H9 (cell line): ENCODE measurements around the gene IL21R. TPM values are rescaled to one million over a fixed set of nuclear protein-coding genes. Genes with fewer than 3 reads are reported as not detected.

Experiments
- DNase-seq: peaks from one replicate; pipeline ENCODE4 v3.0.0-alpha.2; 2017
- H2AFZ ChIP-seq: one replicate; pipeline ENCODE4 v1.6.1; 2013; ENCODE audit warnings: mild to moderate bottlenecking, low read length, control low read depth, moderate library complexity
- H2AK5ac ChIP-seq: 2 replicates; pipeline ENCODE4 v1.6.1; 2013; ENCODE audit warnings: low read length, control low read depth, mixed read lengths; ENCODE audit not compliant: insufficient read length
- H2BK120ac ChIP-seq: one replicate; pipeline ENCODE4 v1.6.1; 2013; ENCODE audit warnings: low read depth, mild to moderate bottlenecking, low read length, control low read depth, inconsistent platforms; ENCODE audit not compliant: poor library complexity, severe bottlenecking
- H2BK12ac ChIP-seq: 2 replicates; pipeline ENCODE4 v1.6.1; 2013; ENCODE audit warnings: low read length, control low read depth, mixed read lengths, low read depth; ENCODE audit not compliant: insufficient read length
- H2BK15ac ChIP-seq: 2 replicates; pipeline ENCODE4 v1.6.1; 2013; ENCODE audit warnings: low read depth, low read length, control low read depth
- H2BK20ac ChIP-seq: one replicate; pipeline ENCODE4 v1.6.1; 2013; ENCODE audit warnings: low read depth, mild to moderate bottlenecking, low read length, control low read depth, inconsistent platforms; ENCODE audit not compliant: poor library complexity, severe bottlenecking
- H2BK5ac ChIP-seq: 2 replicates; pipeline ENCODE4 v1.6.1; 2013; ENCODE audit warnings: low read length, control low read depth, mixed read lengths; ENCODE audit not compliant: insufficient read length
- H3K14ac ChIP-seq: 2 replicates; pipeline ENCODE4 v1.6.1; 2013; ENCODE audit warnings: low read length, control low read depth; ENCODE audit not compliant: insufficient read depth
- H3K18ac ChIP-seq: 2 replicates; pipeline ENCODE4 v1.6.1; 2013; ENCODE audit warnings: low read depth, mild to moderate bottlenecking, mixed read lengths, low read length, control low read depth; ENCODE audit not compliant: insufficient read length
- H3K23ac ChIP-seq: 2 replicates; pipeline ENCODE4 v1.6.1; 2013; ENCODE audit warnings: low read length, control low read depth, mixed read lengths, low read depth; ENCODE audit not compliant: insufficient read length
- H3K23me2 ChIP-seq: 2 replicates; pipeline ENCODE4 v1.6.1; 2013; ENCODE audit warnings: low read depth, mild to moderate bottlenecking, mixed read lengths, low read length, control low read depth; ENCODE audit not compliant: insufficient read length, poor library complexity, severe bottlenecking
- H3K27ac ChIP-seq: 2 replicates; pipeline ENCODE4 v1.5.1; 2013; ENCODE audit warnings: low read length, control low read depth, mixed read lengths, low read depth; ENCODE audit not compliant: insufficient read length
- H3K27me3 ChIP-seq: 2 replicates; pipeline ENCODE4 v1.6.1; 2013; ENCODE audit warnings: low read length, control low read depth, inconsistent platforms; ENCODE audit not compliant: insufficient read depth
- H3K4ac ChIP-seq: 2 replicates; pipeline ENCODE4 v1.6.1; 2013; ENCODE audit warnings: low read depth, mild to moderate bottlenecking, control low read depth, inconsistent platforms, low read length, moderate library complexity
- H3K4me1 ChIP-seq: 2 replicates; pipeline ENCODE4 v1.6.1; 2013; ENCODE audit warnings: low read length, control low read depth, inconsistent platforms; ENCODE audit not compliant: insufficient read depth
- H3K4me2 ChIP-seq: 2 replicates; pipeline ENCODE4 v1.6.1; 2013; ENCODE audit warnings: low read length, control low read depth, mixed read lengths; ENCODE audit not compliant: insufficient read length, insufficient read depth
- H3K56ac ChIP-seq: 2 replicates; pipeline ENCODE4 v1.6.1; 2013; ENCODE audit warnings: low read depth, mild to moderate bottlenecking, mixed read lengths, low read length, control low read depth; ENCODE audit not compliant: insufficient read length
- H3K79me1 ChIP-seq: 2 replicates; pipeline ENCODE4 v1.6.1; 2013; ENCODE audit warnings: low read depth, mild to moderate bottlenecking, moderate library complexity, low read length, control low read depth, inconsistent platforms; ENCODE audit not compliant: insufficient read depth, poor library complexity, severe bottlenecking
- H3K79me2 ChIP-seq: 2 replicates; pipeline ENCODE4 v1.6.1; 2013; ENCODE audit warnings: low read length, control low read depth, inconsistent platforms; ENCODE audit not compliant: insufficient read depth
- H3K9ac ChIP-seq: 2 replicates; pipeline ENCODE4 v1.6.1; 2013; ENCODE audit warnings: low read length, control low read depth, mixed read lengths; ENCODE audit not compliant: insufficient read length; ENCODE audit errors: extremely low read depth
- H3K9me3 ChIP-seq: one replicate; pipeline ENCODE4 v1.6.1; 2013; ENCODE audit warnings: low read depth, low read length, inconsistent platforms; ENCODE audit not compliant: control insufficient read depth
- H3T11ph ChIP-seq: one replicate; pipeline ENCODE4 v1.6.1; 2013; ENCODE audit warnings: mild to moderate bottlenecking, low read length, control low read depth, inconsistent platforms
- H4K20me1 ChIP-seq: one replicate; pipeline ENCODE4 v1.6.1; 2013; ENCODE audit not compliant: control insufficient read depth, insufficient read length, insufficient read depth
- H4K5ac ChIP-seq: 2 replicates; pipeline ENCODE4 v1.6.1; 2013; ENCODE audit warnings: low read depth, mild to moderate bottlenecking, mixed read lengths, low read length, control low read depth; ENCODE audit not compliant: insufficient read length
- H4K8ac ChIP-seq: replicated peaks from 2 replicates; pipeline ENCODE4 v1.6.1; 2013; ENCODE audit warnings: low read length, control low read depth, mixed read lengths, low read depth; ENCODE audit not compliant: insufficient read length
- H4K91ac ChIP-seq: 2 replicates; pipeline ENCODE4 v1.6.1; 2013; ENCODE audit warnings: low read depth, mild to moderate bottlenecking, moderate library complexity, mixed read lengths, low read length, control low read depth; ENCODE audit not compliant: insufficient read length
- H3K27ac Mint-ChIP-seq, 3 experiments: 2 replicates in 2 of 3; 3 replicates in 1 of 3; pipeline ENCODE4 v1.8.0; 2020 to 2021; ENCODE audit warnings: mixed read lengths in 3 of 3, mild to moderate bottlenecking in 1 of 3, moderate library complexity in 1 of 3
- H3K27me3 Mint-ChIP-seq: 2 replicates; pipeline ENCODE4 v1.8.0; 2021; ENCODE audit warnings: low read depth, mild to moderate bottlenecking, moderate library complexity, mixed read lengths
- H3K36me3 Mint-ChIP-seq, 3 experiments: 2 replicates in 2 of 3; 3 replicates in 1 of 3; pipeline ENCODE4 v1.8.0; 2020 to 2021; ENCODE audit warnings: low read depth in 3 of 3, mixed read lengths in 3 of 3; ENCODE audit not compliant: insufficient read depth in 1 of 3
- H3K4me1 Mint-ChIP-seq, 2 experiments: 2 replicates each; pipeline ENCODE4 v1.8.0; 2020; ENCODE audit warnings: mixed read lengths in 2 of 2
- H3K4me3 Mint-ChIP-seq, 2 experiments: 2 replicates in 1 of 2; 3 replicates in 1 of 2; pipeline ENCODE4 v1.8.0; 2020 to 2021; ENCODE audit warnings: mild to moderate bottlenecking in 2 of 2, mixed read lengths in 2 of 2, moderate library complexity in 1 of 2
- H3K9me3 Mint-ChIP-seq, 2 experiments: 2 replicates in 1 of 2; 3 replicates in 1 of 2; pipeline ENCODE4 v1.8.0; 2020; ENCODE audit warnings: mild to moderate bottlenecking in 2 of 2, mixed read lengths in 2 of 2, moderate library complexity in 1 of 2
- WGBS: extraction: QIAGEN DNeasy Blood & Tissue Kit; methylation state at CpG from one replicate; pipeline ENCODE4 v1.1.7; 2013; ENCODE audit warnings: missing lambda C conversion rate, low lambda C conversion rate, mixed read lengths; ENCODE audit not compliant: insufficient read length; ENCODE audit errors: extremely low coverage; 5-methylcytosine and 5-hydroxymethylcytosine counted together
- total RNA-seq: library from RNA; stranded (reverse); gene quantifications from 2 replicates; pipeline ENCODE4 v1.2.1, GENCODE V29; 2021
- TF ChIP-seq, protein P1 (sequence below): fragments of 200-600 bp; sonication (generic); conservative IDR thresholded peaks from 3 replicates; pipeline ENCODE4 v1.8.0; 2021; ENCODE audit warnings: antibody characterized with exemption, mild to moderate bottlenecking

IL21R gene
- total RNA-seq, 1 experiment from 2014 or later = 0.07 TPM

DNA sequence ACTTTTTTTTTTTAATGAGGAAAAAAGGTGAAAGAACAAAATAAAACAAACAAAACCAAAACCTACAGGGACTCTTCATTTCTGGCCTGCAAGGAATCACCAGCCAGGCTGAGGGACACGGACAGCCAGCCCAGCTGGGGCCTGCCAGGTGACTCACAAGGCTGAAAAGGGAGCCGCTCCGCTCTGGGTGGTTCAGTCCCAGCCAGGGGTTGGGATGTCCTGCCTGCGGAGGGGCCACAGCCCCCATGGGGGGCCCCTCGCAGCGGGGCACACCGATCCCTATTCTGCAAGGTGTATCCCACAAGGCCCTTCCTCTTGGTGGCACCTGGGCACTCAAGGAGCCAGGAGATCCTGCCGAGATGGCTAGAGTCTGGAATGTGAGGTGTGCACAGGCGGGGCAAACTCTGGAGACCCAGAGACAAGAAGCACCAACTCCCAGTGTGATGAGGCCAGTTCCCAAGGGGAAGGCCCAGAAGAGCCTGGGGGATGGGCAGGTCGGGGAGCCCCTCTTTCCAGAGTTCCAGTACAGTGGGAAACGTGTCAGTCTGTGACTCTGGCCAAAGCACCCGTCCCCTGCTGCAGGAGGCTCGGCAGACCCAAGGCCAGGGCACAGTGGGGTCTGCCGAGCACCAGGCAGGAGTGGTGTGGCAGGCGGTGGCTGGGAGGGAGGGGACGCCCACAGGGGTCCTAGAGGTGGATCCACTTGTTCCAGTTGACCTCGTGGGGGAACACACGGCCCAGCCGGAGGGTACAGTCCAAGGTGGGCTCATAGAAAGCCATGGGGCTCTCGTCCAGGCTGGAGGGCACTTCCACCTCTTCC is 58.9 kb downstream of the IL21R start:
- no peak overlapping the region for H2AFZ ChIP-seq
- no peak overlapping the region for H3K14ac ChIP-seq
- H3K23me2 ChIP-seq = no peaks in the 10 kb centered on the region
- H2BK15ac ChIP-seq = no peak overlapping the region
- H3K4me1 Mint-ChIP-seq = peaks cover 2 to 3% of the 10 kb centered on the region in 2 experiments; a peak in 1 of 4 replicates
- H2BK5ac ChIP-seq = no peak overlapping the region
- no CpG with 5 or more reads among the region's 20 CpGs for WGBS
- no peaks in the 10 kb centered on the region for H4K20me1 ChIP-seq
- H2BK20ac ChIP-seq = no peak overlapping the region
- H3K9ac ChIP-seq = no peak overlapping the region
- no peaks in the 10 kb centered on the region for H3K9me3 ChIP-seq
- H2BK120ac ChIP-seq = no peak overlapping the region
- peaks cover 12 to 58% (median 36%) of the 10 kb centered on the region in 3 experiments for H3K36me3 Mint-ChIP-seq
- H3T11ph ChIP-seq = no peak overlapping the region
- no peak overlapping the region for H3K27ac ChIP-seq
- no peak overlapping the region for H3K18ac ChIP-seq
- no peak overlapping the region for H3K23ac ChIP-seq
- H3K56ac ChIP-seq = no peak overlapping the region
- TF ChIP-seq, protein P1, sequence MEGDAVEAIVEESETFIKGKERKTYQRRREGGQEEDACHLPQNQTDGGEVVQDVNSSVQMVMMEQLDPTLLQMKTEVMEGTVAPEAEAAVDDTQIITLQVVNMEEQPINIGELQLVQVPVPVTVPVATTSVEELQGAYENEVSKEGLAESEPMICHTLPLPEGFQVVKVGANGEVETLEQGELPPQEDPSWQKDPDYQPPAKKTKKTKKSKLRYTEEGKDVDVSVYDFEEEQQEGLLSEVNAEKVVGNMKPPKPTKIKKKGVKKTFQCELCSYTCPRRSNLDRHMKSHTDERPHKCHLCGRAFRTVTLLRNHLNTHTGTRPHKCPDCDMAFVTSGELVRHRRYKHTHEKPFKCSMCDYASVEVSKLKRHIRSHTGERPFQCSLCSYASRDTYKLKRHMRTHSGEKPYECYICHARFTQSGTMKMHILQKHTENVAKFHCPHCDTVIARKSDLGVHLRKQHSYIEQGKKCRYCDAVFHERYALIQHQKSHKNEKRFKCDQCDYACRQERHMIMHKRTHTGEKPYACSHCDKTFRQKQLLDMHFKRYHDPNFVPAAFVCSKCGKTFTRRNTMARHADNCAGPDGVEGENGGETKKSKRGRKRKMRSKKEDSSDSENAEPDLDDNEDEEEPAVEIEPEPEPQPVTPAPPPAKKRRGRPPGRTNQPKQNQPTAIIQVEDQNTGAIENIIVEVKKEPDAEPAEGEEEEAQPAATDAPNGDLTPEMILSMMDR = no peak
- H4K91ac ChIP-seq = no peak overlapping the region
- H3K4ac ChIP-seq = no peak overlapping the region
- no peaks in the 10 kb centered on the region for H3K27me3 ChIP-seq
- DNase-seq = no peak
- no peak overlapping the region for H2AK5ac ChIP-seq
- no peak overlapping the region for H3K4me3 Mint-ChIP-seq
- H4K5ac ChIP-seq = no peak overlapping the region
- H3K4me1 ChIP-seq = no peaks in the 10 kb centered on the region
- H3K4me2 ChIP-seq = no peak overlapping the region
- no peaks in the 10 kb centered on the region; the same call in 1 of the 2 replicates for H3K27me3 Mint-ChIP-seq
- H3K79me2 ChIP-seq = no peaks in the 10 kb centered on the region
- H3K9me3 Mint-ChIP-seq = no peaks in the 10 kb centered on the region
- H3K27ac Mint-ChIP-seq = no peak overlapping the region
- H3K79me1 ChIP-seq = no peaks in the 10 kb centered on the region
- H4K8ac ChIP-seq = no peak overlapping the region
- H2BK12ac ChIP-seq = no peak overlapping the region
